Measurements from ENCODE around the gene PCA3.
"Not testable (repeated sequence)": the region's sequence is repeated elsewhere in the genome, so short reads cannot be mapped to it uniquely, and the experiment has no call there.

The PCA3 gene

DNA sequence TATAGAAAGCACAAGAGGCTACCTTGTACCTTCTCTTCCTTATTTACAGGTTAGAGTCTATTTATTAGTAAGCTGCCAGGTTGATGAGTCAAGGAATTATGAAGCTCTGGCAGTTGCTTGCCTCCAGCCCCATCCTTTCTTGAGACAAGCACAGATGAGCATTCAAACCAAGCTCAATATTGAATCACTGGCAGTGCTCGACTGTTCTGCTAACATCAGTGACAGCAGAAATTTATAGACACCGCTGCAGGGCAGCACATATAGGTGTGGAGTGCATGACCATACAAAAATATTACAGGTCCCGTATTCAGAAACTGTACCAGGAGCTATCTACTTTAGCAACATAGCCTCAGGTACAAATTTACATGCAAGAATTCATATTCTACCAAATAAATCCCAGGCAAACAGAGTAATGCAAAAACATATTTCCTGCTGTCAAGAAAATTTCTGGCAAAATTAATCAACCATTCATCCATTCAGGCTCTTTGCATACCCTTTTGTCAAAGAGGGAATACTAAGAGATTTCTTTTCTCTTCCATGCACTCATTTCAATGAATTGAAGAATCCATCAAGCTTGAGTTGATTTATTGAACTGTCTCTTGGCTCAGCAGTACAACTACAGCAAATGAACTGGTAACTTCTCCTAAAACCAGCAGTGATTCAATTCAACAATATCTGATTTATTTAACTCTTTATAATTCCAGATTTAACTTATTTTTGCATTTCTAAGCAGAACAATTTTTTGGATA, 26.9 kb upstream of the PCA3 start:
- no peaks in the 10 kb centered on the region for H3K36me3 Mint-ChIP-seq (ENCODE audit: low read depth)
- peaks cover 7% of the 10 kb centered on the region for H3K27me3 Mint-ChIP-seq
- no peak overlapping the region for H3K27ac Mint-ChIP-seq
- DNase-seq, result no peak
- no peaks in the 10 kb centered on the region for H3K4me1 Mint-ChIP-seq (ENCODE audit: low read depth)
- no peak overlapping the region for H3K4me3 Mint-ChIP-seq
- H3K9me3 Mint-ChIP-seq, result peaks cover 2% of the 10 kb centered on the region

- Mint-ChIP-seq H3K4me1 (ENCODE audit: low read depth) (no peaks in the 10 kb centered on the region), H3K27ac (no peak overlapping the region), H3K27me3 (peaks cover 7% of the 10 kb centered on the region), H3K36me3 (ENCODE audit: low read depth) (no peaks in the 10 kb centered on the region), H3K9me3 (peaks cover 9% of the 10 kb centered on the region), H3K4me3 (no peak overlapping the region)
- no peak for DNase-seq
These were observed 25.8 kb upstream of the PCA3 start for GRCh38 chr9:76738402-76738801.

GRCh38 chr9:76741524-76741923, 22.7 kb upstream of the PCA3 start:
- Mint-ChIP-seq H3K4me1 (ENCODE audit: low read depth) (peaks cover 5% of the 10 kb centered on the region), H3K9me3 (peaks cover 9% of the 10 kb centered on the region), H3K36me3 (ENCODE audit: low read depth) (no peaks in the 10 kb centered on the region), H3K4me3 (no peak overlapping the region), H3K27me3 (peaks cover 9% of the 10 kb centered on the region), H3K27ac (no peak overlapping the region)
- DNase-seq, result no peak

DNA sequence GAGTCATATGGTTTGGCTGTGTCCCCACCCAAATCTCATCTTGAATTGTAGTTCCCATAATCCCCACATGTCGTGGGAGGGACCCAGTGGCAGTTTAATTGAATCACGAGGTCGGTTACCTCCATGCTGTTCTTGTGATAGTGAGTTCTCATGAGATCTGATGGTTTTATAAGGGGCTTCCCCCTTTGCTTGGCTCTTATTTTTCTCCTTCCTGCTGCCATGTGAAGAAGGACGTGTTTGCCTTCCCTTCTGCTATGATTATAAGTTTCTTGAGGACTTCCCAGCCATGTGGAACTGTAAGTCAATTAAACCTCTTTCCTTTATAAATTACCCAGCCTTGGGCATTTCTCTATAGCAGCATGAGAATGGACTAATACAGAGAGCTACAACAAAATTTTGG, 21.3 kb upstream of the PCA3 start:
- not testable (repeated sequence) for H3K4me3 Mint-ChIP-seq; H3K36me3 Mint-ChIP-seq (ENCODE audit: low read depth); H3K4me1 Mint-ChIP-seq (ENCODE audit: low read depth); DNase-seq; H3K27me3 Mint-ChIP-seq; H3K9me3 Mint-ChIP-seq; H3K27ac Mint-ChIP-seq

- peaks cover 5% of the 10 kb centered on the region for H3K4me1 Mint-ChIP-seq (ENCODE audit: low read depth)
- peaks cover 9% of the 10 kb centered on the region for H3K9me3 Mint-ChIP-seq
- no peak overlapping the region for H3K4me3 Mint-ChIP-seq
- no peak for DNase-seq
- no peak overlapping the region for H3K27ac Mint-ChIP-seq
- H3K27me3 Mint-ChIP-seq, result peaks cover 5% of the 10 kb centered on the region
- H3K36me3 Mint-ChIP-seq (ENCODE audit: low read depth), result no peaks in the 10 kb centered on the region
These were observed 20.3 kb upstream of the PCA3 start for GRCh38 chr9:76743931-76744330.

DNA sequence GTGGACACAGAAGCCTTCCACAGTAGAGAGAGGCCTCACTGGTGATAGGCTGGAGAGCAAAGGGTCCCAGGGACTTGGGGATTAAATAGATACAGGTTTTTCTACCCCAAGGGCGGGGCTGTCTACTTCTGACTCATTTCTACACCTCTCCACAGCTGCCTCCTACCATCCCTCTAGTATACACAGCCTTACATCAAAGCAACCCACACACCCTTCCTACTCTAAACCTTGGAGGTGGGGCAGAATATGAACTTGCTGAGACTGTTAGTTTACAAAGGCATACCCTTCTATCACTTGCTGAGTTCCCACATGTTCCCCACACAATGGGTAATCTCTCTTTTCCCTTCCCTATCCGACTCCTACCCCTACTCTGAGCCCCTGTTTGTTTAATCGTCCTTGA, 19.9 kb upstream of the PCA3 start:
- Mint-ChIP-seq H3K4me1 (ENCODE audit: low read depth) (peaks cover 5% of the 10 kb centered on the region), H3K27me3 (peaks cover 5% of the 10 kb centered on the region), H3K4me3 (no peak overlapping the region), H3K27ac (no peak overlapping the region), H3K36me3 (ENCODE audit: low read depth) (no peaks in the 10 kb centered on the region), H3K9me3 (peaks cover 9% of the 10 kb centered on the region)
- DNase-seq, result no peak

DNA sequence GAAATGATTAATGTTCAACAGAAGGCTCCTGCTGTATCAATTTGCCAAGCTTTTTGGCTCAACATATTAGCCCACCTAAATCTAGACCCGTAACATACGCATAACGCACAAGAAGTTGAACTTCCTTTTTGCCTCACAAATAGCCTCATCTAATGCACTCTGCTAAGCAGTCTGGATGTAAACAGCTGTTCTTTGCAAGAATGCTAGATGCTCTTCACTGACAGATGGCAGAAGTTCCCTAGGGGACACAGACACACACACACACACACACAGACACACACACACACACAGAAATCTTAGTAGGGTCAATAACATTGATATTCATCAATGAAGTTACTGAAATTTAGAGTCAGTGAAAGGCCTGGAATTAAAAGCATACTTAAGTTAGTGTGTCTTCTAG, 13.2 kb upstream of the PCA3 start:
- Mint-ChIP-seq H3K9me3 (no peaks in the 10 kb centered on the region), H3K36me3 (ENCODE audit: low read depth) (no peaks in the 10 kb centered on the region), H3K27me3 (peaks cover 2% of the 10 kb centered on the region), H3K4me1 (ENCODE audit: low read depth) (peaks cover 5% of the 10 kb centered on the region), H3K27ac (no peak overlapping the region), H3K4me3 (no peak overlapping the region)
- no peak for DNase-seq

DNA sequence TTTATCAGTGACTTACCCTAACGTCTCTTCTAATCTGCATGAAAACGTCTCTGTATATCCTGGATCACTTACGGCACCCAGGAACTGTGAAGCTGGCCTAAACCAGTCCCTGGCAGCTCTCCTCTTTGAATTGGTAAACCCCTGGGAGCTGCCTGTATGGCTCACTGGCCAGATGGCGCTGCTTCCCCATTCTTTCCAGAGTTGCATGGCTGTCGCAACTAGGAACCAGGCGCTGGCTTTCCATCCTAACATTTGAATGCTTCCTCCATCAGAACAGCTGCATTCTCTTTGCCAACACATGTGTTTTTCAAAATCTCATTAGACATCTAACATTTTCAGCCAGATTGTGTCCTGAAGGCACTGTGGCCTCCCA, 8.0 kb upstream of the PCA3 start:
- no peaks in the 10 kb centered on the region for H3K36me3 Mint-ChIP-seq (ENCODE audit: low read depth)
- H3K27me3 Mint-ChIP-seq, result no peaks in the 10 kb centered on the region
- no peak overlapping the region for H3K4me3 Mint-ChIP-seq
- peaks cover 5% of the 10 kb centered on the region for H3K4me1 Mint-ChIP-seq (ENCODE audit: low read depth)
- H3K27ac Mint-ChIP-seq, result no peak overlapping the region
- H3K9me3 Mint-ChIP-seq, result no peaks in the 10 kb centered on the region
- DNase-seq, result no peak

DNA sequence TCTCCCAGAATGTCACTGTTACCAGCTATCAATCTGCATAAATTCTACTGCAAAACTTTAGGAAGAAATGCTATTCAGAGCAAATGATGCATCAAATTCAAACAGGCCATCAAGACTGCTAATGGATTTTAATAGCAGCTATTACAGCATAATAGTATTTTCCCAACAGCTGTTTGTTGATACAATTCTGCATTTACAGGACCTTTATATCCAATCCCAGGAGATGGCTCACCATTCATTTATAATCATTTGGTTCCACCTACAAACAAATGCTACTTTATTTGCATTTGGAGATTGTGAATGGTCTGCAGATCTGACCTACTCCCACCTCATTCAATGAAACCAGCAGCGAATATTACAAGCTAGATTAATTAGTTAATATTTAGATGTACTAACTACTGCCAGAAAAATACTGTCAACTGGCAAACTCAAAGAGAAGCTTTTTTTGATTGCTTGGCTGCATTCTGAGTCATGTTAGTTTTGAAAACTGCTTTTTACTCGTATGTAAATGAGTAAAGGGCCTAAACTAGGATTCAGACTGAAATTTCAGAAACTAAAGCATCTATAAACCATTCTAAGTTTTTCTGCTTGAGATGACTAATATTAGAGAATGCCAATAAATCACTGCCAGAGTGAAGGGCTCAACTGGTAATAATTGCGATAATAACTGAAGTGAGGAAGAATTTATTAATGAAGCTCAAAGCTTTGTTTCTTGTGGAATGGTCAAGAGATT, 7.1 kb upstream of the PCA3 start:
- DNase-seq, result no peak
- Mint-ChIP-seq H3K27ac (no peak overlapping the region), H3K4me3 (no peak overlapping the region), H3K9me3 (no peaks in the 10 kb centered on the region), H3K36me3 (ENCODE audit: low read depth) (no peaks in the 10 kb centered on the region), H3K27me3 (no peaks in the 10 kb centered on the region), H3K4me1 (ENCODE audit: low read depth) (peaks cover 5% of the 10 kb centered on the region)

DNA sequence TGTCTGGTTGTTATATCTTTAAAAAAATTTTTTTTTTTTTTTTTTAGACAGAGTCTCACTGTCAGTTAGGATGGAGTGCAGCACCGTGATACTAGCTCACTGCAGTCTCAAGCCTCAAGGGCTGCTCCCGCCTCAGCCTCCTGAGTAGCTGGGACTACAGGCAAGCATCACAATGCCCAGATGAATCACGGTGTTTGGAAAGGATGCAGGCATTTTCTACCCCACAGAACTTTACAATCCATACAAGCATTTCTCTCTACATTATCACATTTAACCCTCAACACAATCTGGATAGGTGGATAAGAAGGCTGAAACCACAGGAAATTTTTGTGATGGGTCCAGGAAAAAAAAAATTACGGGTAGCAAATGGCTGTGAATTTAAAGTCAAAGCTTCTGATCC, 5.8 kb upstream of the PCA3 start:
- no peak overlapping the region for H3K27ac Mint-ChIP-seq
- no peaks in the 10 kb centered on the region for H3K9me3 Mint-ChIP-seq
- no peak for DNase-seq
- H3K27me3 Mint-ChIP-seq, result no peaks in the 10 kb centered on the region
- no peaks in the 10 kb centered on the region for H3K36me3 Mint-ChIP-seq (ENCODE audit: low read depth)
- H3K4me3 Mint-ChIP-seq, result no peak overlapping the region
- H3K4me1 Mint-ChIP-seq (ENCODE audit: low read depth), result peaks cover 5% of the 10 kb centered on the region

DNA sequence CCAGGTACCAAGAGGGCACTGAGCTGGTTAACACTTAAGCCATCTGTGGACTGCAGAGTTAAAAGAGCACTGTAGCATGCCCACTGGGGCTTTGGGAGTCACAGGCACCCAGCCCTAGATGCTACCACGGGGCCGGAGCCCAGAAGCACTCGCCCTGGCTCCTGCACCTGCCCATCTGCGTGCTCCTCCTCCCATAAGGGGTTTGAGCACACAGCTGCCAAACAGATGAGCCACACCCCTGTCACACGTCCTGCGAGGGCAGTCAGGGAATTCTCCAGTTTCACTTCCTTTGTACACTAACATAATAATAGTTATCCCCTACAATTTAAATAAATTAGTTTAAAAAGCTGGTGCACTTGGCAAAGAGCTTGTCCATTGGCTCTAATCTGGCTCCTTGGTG, 4.5 kb upstream of the PCA3 start:
- Mint-ChIP-seq H3K27ac (no peak overlapping the region), H3K9me3 (no peaks in the 10 kb centered on the region), H3K4me1 (ENCODE audit: low read depth) (peaks cover 5% of the 10 kb centered on the region), H3K4me3 (no peak overlapping the region), H3K27me3 (no peaks in the 10 kb centered on the region), H3K36me3 (ENCODE audit: low read depth) (no peaks in the 10 kb centered on the region)
- DNase-seq, result no peak

DNA sequence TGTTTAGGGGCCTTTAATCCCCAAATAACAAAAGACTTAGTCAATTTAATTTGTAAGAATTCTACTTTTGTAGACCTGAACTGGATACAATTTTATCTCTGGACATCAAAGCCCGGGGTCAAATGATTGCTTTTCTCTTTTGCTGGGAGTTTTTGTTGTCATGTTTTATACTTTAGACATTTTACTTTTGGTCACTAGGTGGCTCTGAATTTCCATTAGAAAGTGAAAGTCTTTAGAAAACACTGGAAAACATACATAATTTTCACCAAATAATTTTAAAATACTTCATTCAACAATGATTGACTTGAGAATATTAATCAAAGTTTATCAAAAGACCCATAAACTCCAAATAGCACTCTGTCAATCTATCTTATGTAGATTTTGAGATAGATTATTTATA, 2.8 kb upstream of the PCA3 start:
- Mint-ChIP-seq H3K27me3 (no peaks in the 10 kb centered on the region), H3K9me3 (no peaks in the 10 kb centered on the region), H3K36me3 (ENCODE audit: low read depth) (no peaks in the 10 kb centered on the region), H3K4me1 (ENCODE audit: low read depth) (no peaks in the 10 kb centered on the region), H3K27ac (no peak overlapping the region), H3K4me3 (no peak overlapping the region)
- no peak for DNase-seq

GRCh38 chr9:76766126-76766525, 1.9 kb downstream of the PCA3 start:
- Mint-ChIP-seq H3K4me3 (no peak overlapping the region), H3K9me3 (no peaks in the 10 kb centered on the region), H3K36me3 (ENCODE audit: low read depth) (no peaks in the 10 kb centered on the region), H3K4me1 (ENCODE audit: low read depth) (no peaks in the 10 kb centered on the region), H3K27me3 (peaks cover 3% of the 10 kb centered on the region), H3K27ac (no peak overlapping the region)
- no peak for DNase-seq

- Mint-ChIP-seq H3K27me3 (peaks cover under 1% of the 10 kb centered on the region), H3K4me3 (no peak overlapping the region), H3K36me3 (ENCODE audit: low read depth) (no peaks in the 10 kb centered on the region), H3K4me1 (ENCODE audit: low read depth) (no peaks in the 10 kb centered on the region), H3K9me3 (no peaks in the 10 kb centered on the region), H3K27ac (no peak overlapping the region)
- DNase-seq, result no peak
These were observed 8.6 kb downstream of the PCA3 start for GRCh38 chr9:76772686-76773445.

DNA sequence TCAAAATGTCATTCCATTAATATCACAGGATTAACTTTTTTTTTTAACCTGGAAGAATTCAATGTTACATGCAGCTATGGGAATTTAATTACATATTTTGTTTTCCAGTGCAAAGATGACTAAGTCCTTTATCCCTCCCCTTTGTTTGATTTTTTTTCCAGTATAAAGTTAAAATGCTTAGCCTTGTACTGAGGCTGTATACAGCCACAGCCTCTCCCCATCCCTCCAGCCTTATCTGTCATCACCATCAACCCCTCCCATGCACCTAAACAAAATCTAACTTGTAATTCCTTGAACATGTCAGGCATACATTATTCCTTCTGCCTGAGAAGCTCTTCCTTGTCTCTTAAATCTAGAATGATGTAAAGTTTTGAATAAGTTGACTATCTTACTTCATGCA, 20.6 kb downstream of the PCA3 start:
- H3K36me3 Mint-ChIP-seq (ENCODE audit: low read depth), result no peaks in the 10 kb centered on the region
- H3K4me1 Mint-ChIP-seq (ENCODE audit: low read depth), result no peaks in the 10 kb centered on the region
- H3K4me3 Mint-ChIP-seq, result no peak overlapping the region
- no peak overlapping the region for H3K27ac Mint-ChIP-seq
- no peak for DNase-seq
- H3K9me3 Mint-ChIP-seq, result no peaks in the 10 kb centered on the region
- H3K27me3 Mint-ChIP-seq, result peaks cover 7% of the 10 kb centered on the region
